Activated CD4-positive, alpha-beta memory T cell treated with anti-CD3 and anti-CD28 coated beads, Interleukin-2, amount 10 ng/mL, durations not matched to agents 7 days and 5 days (primary cell): ENCODE data around the gene MLEC. TPM values are rescaled to one million over a fixed set of nuclear protein-coding genes. Genes with fewer than 3 reads are reported as not detected.

Experiments
- CTCF ChIA-PET: fragments of 350-600 bp; sonication (Branson Sonifier 250); formaldehyde crosslinking; loops from one replicate; lab custom pipeline; 2021; ENCODE audit warnings: antibody characterized with exemption, inconsistent platforms; lab: Charles Lee
- POLR2A ChIA-PET: fragments of 350-600 bp; sonication (Branson Sonifier 250); formaldehyde crosslinking; loops from one replicate; lab custom pipeline; 2021; ENCODE audit warnings: antibody characterized with exemption; lab: Charles Lee
- DNase-seq: peaks from one replicate; pipeline ENCODE4 v3.0.0-alpha.2; 2020
- H3K27ac Mint-ChIP-seq: one replicate; pipeline ENCODE4 v1.8.0; 2021; ENCODE audit warnings: mild to moderate bottlenecking, mixed read lengths
- H3K27me3 Mint-ChIP-seq: one replicate; pipeline ENCODE4 v1.8.0; 2021; ENCODE audit warnings: mixed read lengths
- H3K36me3 Mint-ChIP-seq: one replicate; pipeline ENCODE4 v1.8.0; 2021; ENCODE audit warnings: low read depth, mixed read lengths
- H3K4me1 Mint-ChIP-seq: one replicate; pipeline ENCODE4 v1.8.0; 2021; ENCODE audit warnings: mixed read lengths
- H3K4me3 Mint-ChIP-seq: one replicate; pipeline ENCODE4 v1.8.0; 2021; ENCODE audit warnings: mild to moderate bottlenecking, mixed read lengths
- H3K9me3 Mint-ChIP-seq: one replicate; pipeline ENCODE4 v1.8.0; 2021; ENCODE audit warnings: mixed read lengths
- total RNA-seq, 2 experiments: library from RNA; stranded (reverse); gene quantifications; one replicate each; pipeline ENCODE4 v1.2.3, GENCODE V29; 2021

The MLEC gene
- total RNA-seq, 2 experiments from 2014 or later: 81.1 to 97.8 TPM

GRCh38 chr12:120734210-120734609, 47.3 kb downstream of the MLEC start:
- H3K9me3 Mint-ChIP-seq: no peaks in the 10 kb centered on the region
- CTCF ChIA-PET: no interaction called here
- no peak for DNase-seq
- H3K27me3 Mint-ChIP-seq: no peaks in the 10 kb centered on the region
- H3K27ac Mint-ChIP-seq: no peak overlapping the region
- H3K4me3 Mint-ChIP-seq: no peak overlapping the region
- peaks cover 2% of the 10 kb centered on the region for H3K4me1 Mint-ChIP-seq
- peaks cover 15% of the 10 kb centered on the region for H3K36me3 Mint-ChIP-seq
- POLR2A ChIA-PET: no interaction called here

GRCh38 chr12:120735181-120735580, 48.2 kb downstream of the MLEC start:
- Mint-ChIP-seq H3K27ac (no peak overlapping the region), H3K4me1 (peaks cover 2% of the 10 kb centered on the region), H3K9me3 (no peaks in the 10 kb centered on the region), H3K27me3 (no peaks in the 10 kb centered on the region), H3K36me3 (peaks cover 6% of the 10 kb centered on the region), H3K4me3 (no peak overlapping the region)
- CTCF ChIA-PET: no interaction called here
- POLR2A ChIA-PET: no interaction called here
- DNase-seq: no peak

DNA sequence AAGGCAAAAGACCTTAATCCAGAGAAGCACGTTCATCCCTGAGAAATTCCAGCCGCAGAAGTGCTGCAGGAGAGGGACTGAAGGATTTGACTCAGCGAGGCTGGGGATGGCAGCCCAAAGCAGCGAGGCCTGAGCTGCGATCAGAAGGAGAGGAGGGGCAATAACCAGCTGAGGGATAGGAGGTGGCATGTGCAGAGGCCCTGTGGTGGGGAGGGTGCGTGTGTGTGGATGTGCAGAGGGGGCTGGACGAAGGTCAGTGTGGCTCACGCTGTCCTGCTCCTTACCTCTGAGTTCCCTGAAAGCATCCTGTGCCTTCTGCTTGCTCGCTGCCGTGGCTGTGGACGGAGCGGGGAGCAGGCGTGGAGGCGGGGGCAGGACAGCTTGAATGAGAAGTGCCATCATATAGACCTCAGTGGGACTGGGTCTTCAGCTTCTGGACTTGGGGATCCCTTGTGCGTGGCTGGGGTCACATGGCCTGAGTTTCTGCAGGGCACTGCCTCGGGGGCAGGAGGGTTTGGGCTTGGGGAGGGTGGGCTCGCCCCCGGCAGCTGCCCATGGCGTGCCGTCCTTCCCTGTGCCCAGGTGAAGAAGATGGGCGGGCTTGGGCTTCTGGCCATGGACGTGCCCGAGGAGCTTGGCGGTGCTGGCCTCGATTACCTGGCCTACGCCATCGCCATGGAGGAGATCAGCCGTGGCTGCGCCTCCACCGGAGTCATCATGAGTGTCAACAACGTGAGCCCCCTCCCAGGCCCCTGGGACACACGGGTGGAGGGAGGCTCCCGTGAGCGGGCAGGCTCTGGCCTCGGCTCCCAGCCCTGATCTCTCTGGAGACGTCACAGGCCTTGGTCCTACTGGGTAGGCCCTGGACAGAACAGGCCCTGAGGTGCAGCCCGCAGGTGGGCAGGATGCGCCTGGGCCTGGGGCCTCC, 49.7 kb downstream of the MLEC start:
- no peaks in the 10 kb centered on the region for H3K9me3 Mint-ChIP-seq
- ChIA-PET CTCF (interaction anchor here (0.5 kb wide), 1 partner anchor 235 kb away, joined by 4 read pairs; no protein-coding TSS in a partner anchor), POLR2A (no interaction called here)
- no peak overlapping the region for H3K27ac Mint-ChIP-seq
- no peaks in the 10 kb centered on the region for H3K36me3 Mint-ChIP-seq
- DNase-seq: no peak
- H3K4me3 Mint-ChIP-seq: no peak overlapping the region
- H3K4me1 Mint-ChIP-seq: no peaks in the 10 kb centered on the region
- H3K27me3 Mint-ChIP-seq: no peaks in the 10 kb centered on the region

DNA sequence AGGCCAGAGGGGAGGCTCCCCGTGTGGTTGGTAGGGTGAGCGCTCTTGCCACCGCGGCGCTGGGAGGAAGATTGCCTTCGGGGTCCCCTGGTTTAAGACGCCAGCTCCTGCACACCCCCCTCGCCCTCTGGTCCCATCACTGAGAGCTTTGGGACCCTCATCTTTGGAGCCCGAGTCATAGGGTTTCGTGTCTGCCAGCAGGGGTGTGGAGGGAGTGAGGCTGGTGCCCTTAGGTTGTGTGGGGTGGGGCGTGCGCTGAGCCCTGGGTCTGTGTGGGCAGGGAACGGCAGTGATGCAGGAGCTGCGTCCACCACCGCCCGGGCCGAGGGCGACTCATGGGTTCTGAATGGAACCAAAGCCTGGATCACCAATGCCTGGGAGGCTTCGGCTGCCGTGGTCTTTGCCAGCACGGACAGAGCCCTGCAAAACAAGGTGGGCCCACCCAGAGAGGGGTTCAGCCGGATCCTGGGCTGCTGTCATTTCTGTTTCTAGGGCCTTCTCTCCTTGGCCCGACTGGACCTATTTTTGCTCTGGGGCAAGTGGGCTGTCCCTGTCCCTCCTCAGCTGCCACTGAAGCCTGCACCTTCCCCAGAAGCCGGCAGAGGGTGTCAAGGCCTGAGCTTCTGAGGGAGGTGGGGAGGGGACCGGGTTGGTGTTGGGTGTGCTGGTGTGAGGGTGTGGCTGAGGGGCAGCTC, 50.8 kb downstream of the MLEC start:
- Mint-ChIP-seq H3K4me3 (no peak overlapping the region), H3K36me3 (no peaks in the 10 kb centered on the region), H3K9me3 (no peaks in the 10 kb centered on the region), H3K27ac (no peak overlapping the region), H3K27me3 (no peaks in the 10 kb centered on the region), H3K4me1 (no peaks in the 10 kb centered on the region)
- POLR2A ChIA-PET: no interaction called here
- no peak for DNase-seq
- CTCF ChIA-PET: no interaction called here

- Mint-ChIP-seq H3K4me1 (no peaks in the 10 kb centered on the region), H3K4me3 (no peak overlapping the region), H3K27me3 (no peaks in the 10 kb centered on the region), H3K36me3 (no peaks in the 10 kb centered on the region), H3K9me3 (no peaks in the 10 kb centered on the region), H3K27ac (no peak overlapping the region)
- DNase-seq: no peak
- ChIA-PET CTCF (no interaction called here), POLR2A (no interaction called here)
These were observed 51.5 kb downstream of the MLEC start for GRCh38 chr12:120738252-120739030.

DNA sequence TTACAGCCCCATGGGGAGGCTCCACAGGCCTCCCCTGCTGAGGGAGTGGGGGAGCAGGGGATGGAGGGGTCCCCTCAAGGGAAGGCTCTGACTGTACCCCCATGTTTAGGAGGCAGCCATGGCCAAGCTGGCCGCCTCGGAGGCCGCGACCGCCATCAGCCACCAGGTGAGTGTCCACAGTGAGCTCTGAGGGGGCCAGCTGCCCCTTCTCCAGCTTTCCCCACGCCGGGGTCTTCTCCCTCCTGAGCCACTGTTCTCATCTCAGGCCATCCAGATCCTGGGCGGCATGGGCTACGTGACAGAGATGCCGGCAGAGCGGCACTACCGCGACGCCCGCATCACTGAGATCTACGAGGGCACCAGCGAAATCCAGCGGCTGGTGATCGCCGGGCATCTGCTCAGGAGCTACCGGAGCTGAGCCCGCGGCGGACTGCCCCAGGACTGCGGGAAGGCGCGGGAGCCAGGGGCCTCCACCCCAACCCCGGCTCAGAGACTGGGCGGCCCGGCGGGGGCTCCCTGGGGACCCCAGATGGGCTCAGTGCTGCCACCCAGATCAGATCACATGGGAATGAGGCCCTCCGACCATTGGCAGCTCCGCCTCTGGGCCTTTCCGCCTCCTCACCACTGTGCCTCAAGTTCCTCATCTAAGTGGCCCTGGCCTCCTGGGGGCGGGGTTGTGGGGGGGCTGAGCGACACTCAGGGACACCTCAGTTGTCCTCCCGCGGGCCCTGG, 52.2 kb downstream of the MLEC start:
- Mint-ChIP-seq H3K4me1 (no peaks in the 10 kb centered on the region), H3K4me3 (no peak overlapping the region), H3K27me3 (no peaks in the 10 kb centered on the region), H3K36me3 (no peaks in the 10 kb centered on the region), H3K27ac (no peak overlapping the region), H3K9me3 (no peaks in the 10 kb centered on the region)
- DNase-seq: no peak
- ChIA-PET POLR2A (no interaction called here), CTCF (interaction anchor here (0.5 kb wide), 1 partner anchor 340 kb away, joined by 3 read pairs; no protein-coding TSS in a partner anchor)

DNA sequence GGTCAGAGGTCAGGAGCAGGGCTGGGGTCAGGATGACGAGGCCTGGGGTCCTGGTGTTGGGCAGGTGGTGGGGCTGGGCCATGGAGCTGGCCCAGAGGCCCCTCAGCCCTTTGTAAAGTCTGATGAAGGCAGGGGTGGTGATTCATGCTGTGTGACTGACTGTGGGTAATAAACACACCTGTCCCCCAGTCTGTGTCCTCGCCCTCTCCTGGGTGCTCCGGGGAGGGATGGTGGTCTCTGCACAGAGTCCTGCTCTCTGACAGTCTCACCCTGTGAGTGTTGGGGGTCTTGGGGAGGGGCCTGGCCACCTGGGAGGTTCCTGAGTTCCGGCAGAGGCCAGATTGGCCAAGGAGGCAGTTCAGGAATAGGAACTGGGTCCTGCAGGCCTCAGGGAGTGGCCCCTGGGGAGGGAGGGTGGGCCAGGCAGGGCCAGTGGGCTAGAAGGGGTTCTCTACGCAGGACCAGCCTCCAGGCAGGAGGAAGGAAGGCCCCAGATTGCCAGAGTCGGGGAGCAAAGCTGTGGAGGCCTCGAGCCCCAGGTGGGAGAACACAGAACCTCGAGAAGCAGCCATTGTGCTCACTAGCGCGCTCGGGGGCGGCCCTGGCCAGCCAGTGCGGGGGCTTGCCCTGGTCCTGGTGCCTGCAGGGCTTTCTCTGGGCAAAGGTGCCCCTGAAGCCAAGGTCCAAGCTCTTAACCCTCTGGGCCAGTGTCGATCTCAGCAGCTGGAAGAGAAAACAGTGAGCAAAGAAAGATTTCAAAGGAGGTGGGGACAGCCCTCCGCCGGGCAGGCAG, 53.1 kb downstream of the MLEC start:
- Mint-ChIP-seq H3K4me3 (no peak overlapping the region), H3K4me1 (no peaks in the 10 kb centered on the region), H3K27ac (no peak overlapping the region), H3K9me3 (no peaks in the 10 kb centered on the region), H3K36me3 (no peaks in the 10 kb centered on the region), H3K27me3 (no peaks in the 10 kb centered on the region)
- CTCF ChIA-PET: no interaction called here
- POLR2A ChIA-PET: no interaction called here
- DNase-seq: no peak

GRCh38 chr12:120740871-120741270, 53.9 kb downstream of the MLEC start:
- CTCF ChIA-PET: no interaction called here
- no peaks in the 10 kb centered on the region for H3K9me3 Mint-ChIP-seq
- no peaks in the 10 kb centered on the region for H3K4me1 Mint-ChIP-seq
- H3K4me3 Mint-ChIP-seq: no peak overlapping the region
- H3K27ac Mint-ChIP-seq: no peak overlapping the region
- POLR2A ChIA-PET: no interaction called here
- no peak for DNase-seq
- H3K27me3 Mint-ChIP-seq: no peaks in the 10 kb centered on the region
- no peaks in the 10 kb centered on the region for H3K36me3 Mint-ChIP-seq

DNA sequence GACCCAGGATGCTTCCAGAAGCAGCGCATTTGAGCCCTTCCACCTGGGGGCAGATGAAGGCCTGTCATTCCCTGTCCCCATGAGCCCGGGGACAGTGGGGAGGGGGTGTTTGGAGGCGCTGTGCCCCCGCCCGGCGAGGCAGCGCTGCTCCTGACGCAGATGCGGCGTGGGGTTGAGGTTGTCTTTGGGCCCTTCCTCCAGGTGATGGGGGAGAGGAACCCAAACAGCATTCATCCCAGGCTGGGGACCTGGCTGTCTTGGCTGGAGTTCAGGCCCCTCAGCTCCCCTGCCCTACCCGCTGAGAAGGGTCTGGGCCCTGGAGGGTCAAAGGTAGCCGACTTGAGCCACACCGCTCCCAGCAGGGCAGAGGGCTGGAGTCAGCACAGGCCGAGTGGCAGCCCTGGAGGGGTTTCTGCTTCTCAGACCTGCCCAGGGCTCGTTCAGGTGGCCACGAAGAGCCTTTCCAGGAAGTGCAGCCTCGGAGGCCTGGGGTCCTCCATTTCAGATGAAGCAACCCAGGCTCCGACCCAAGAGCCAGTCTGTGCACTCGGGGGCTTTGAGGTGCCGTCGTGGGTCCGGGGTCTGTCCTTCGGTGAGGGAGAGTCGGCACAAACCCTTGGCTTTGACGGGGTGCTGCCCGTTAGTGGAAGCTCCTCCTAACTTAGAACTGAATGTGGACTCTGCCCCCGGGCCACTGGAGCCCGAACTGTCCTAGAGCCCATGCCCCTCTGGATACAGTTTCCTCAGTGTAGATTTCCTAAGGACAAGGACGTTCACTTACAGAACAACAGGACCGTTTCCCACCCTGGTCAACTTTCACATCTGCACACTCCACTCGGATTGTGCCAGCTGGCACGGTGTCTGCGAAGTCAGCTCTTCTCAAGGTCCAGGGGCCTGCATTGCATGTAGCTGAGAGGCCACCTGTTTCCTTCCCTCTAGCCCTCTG, 54.8 kb downstream of the MLEC start:
- no peaks in the 10 kb centered on the region for H3K9me3 Mint-ChIP-seq
- H3K4me1 Mint-ChIP-seq: no peaks in the 10 kb centered on the region
- CTCF ChIA-PET: interaction anchor here (0.5 kb wide), 1 partner anchor 1069 kb away, joined by 3 read pairs; no protein-coding TSS in a partner anchor
- H3K36me3 Mint-ChIP-seq: no peaks in the 10 kb centered on the region
- POLR2A ChIA-PET: no interaction called here
- H3K27me3 Mint-ChIP-seq: no peaks in the 10 kb centered on the region
- H3K27ac Mint-ChIP-seq: no peak overlapping the region
- H3K4me3 Mint-ChIP-seq: no peak overlapping the region
- no peak for DNase-seq

- ChIA-PET POLR2A (no interaction called here), CTCF (interaction anchor here (0.6 to 0.7 kb wide), 2 partner anchors 35 to 112 kb away, joined by 4 to 5 read pairs; no protein-coding TSS in a partner anchor)
- Mint-ChIP-seq H3K36me3 (no peaks in the 10 kb centered on the region), H3K4me3 (no peak overlapping the region), H3K27ac (no peak overlapping the region), H3K9me3 (no peaks in the 10 kb centered on the region), H3K4me1 (no peaks in the 10 kb centered on the region), H3K27me3 (no peaks in the 10 kb centered on the region)
- DNase-seq: no peak
These were observed 58.1 kb downstream of the MLEC start for GRCh38 chr12:120744922-120745493.

GRCh38 chr12:120748242-120748641, 61.3 kb downstream of the MLEC start:
- Mint-ChIP-seq H3K27me3 (peaks cover 2% of the 10 kb centered on the region), H3K27ac (no peak overlapping the region), H3K4me1 (no peaks in the 10 kb centered on the region), H3K9me3 (no peaks in the 10 kb centered on the region), H3K36me3 (no peaks in the 10 kb centered on the region), H3K4me3 (no peak overlapping the region)
- no peak for DNase-seq
- POLR2A ChIA-PET: no interaction called here
- CTCF ChIA-PET: interaction anchor here (1.0 kb wide), 1 partner anchor 223 kb away, joined by 4 read pairs; no protein-coding TSS in a partner anchor
